HFFc6 (cell line): ENCODE measurements around the gene NOXA1. TPM values are rescaled to one million over a fixed set of nuclear protein-coding genes. Genes with fewer than 3 reads are reported as not detected.
"Not testable (repeated sequence)": the region's sequence is repeated elsewhere in the genome, so short reads cannot be mapped to it uniquely, and the experiment has no call there.

ENCODE experiments used
- DNase-seq: peaks from one replicate; pipeline ENCODE4 v3.0.0-alpha.2; 2018
- H3K27ac Mint-ChIP-seq: 2 replicates; pipeline ENCODE4 v1.8.0; 2020; ENCODE audit warnings: mild to moderate bottlenecking, mixed read lengths
- H3K27me3 Mint-ChIP-seq: 2 replicates; pipeline ENCODE4 v1.8.0; 2021; ENCODE audit warnings: mild to moderate bottlenecking, moderate library complexity, mixed read lengths; ENCODE audit not compliant: insufficient read depth
- H3K36me3 Mint-ChIP-seq: 2 replicates; pipeline ENCODE4 v1.8.0; 2021; ENCODE audit warnings: low read depth, mixed read lengths
- H3K4me1 Mint-ChIP-seq: 2 replicates; pipeline ENCODE4 v1.8.0; 2020; ENCODE audit warnings: low read depth, mixed read lengths
- H3K4me3 Mint-ChIP-seq: 2 replicates; pipeline ENCODE4 v1.8.0; 2020; ENCODE audit warnings: mild to moderate bottlenecking, moderate library complexity, mixed read lengths
- H3K9me3 Mint-ChIP-seq: 2 replicates; pipeline ENCODE4 v1.8.0; 2020; ENCODE audit warnings: mild to moderate bottlenecking, mixed read lengths
- CTCF ChIP-seq: fragments of 200-600 bp; sonication (generic); IDR thresholded peaks from 2 replicates; pipeline ENCODE4 v1.5.0; 2021; ENCODE audit warnings: antibody characterized with exemption, mild to moderate bottlenecking
- total RNA-seq, 6 experiments: library from RNA; stranded (reverse); fragmentation: NEBNext Ultra II Directional; extraction: Animal tissue kit (Norgen Biotek cat#: 25700); gene quantifications; 2 replicates in 1 of 6; 3 replicates in 5 of 6; pipeline ENCODE4 v1.2.3, GENCODE V29; 2021

Gene NOXA1
- total RNA-seq, 6 experiments from 2014 or later = 0.09 to 0.36 (median 0.20) TPM; not detected in 1

GRCh38 chr9:137407590-137408300 is 15.4 kb upstream of the NOXA1 start:
- H3K4me3 Mint-ChIP-seq = peak overlapping the region; percentile 43
- H3K36me3 Mint-ChIP-seq = peaks cover under 1% of the 10 kb centered on the region
- no peaks in the 10 kb centered on the region for H3K9me3 Mint-ChIP-seq
- peaks cover 19% of the 10 kb centered on the region for H3K4me1 Mint-ChIP-seq
- peaks cover 7% of the 10 kb centered on the region for H3K27me3 Mint-ChIP-seq
- TF ChIP-seq CTCF = no peak
- no peak for DNase-seq
- H3K27ac Mint-ChIP-seq = no peak overlapping the region

GRCh38 chr9:137408651-137409405 is 14.4 kb upstream of the NOXA1 start:
- H3K36me3 Mint-ChIP-seq = no peaks in the 10 kb centered on the region
- peaks cover 7% of the 10 kb centered on the region for H3K27me3 Mint-ChIP-seq

GRCh38 chr9:137409515-137409914 is 13.7 kb upstream of the NOXA1 start:
- Mint-ChIP-seq H3K9me3 (no peaks in the 10 kb centered on the region), H3K27ac (no peak overlapping the region)

More at GRCh38 chr9:137408651-137409405, 14.4 kb upstream of the NOXA1 start:
- DNase-seq = no peak
- peaks cover 29% of the 10 kb centered on the region for H3K4me1 Mint-ChIP-seq
- no peak overlapping the region for H3K4me3 Mint-ChIP-seq
- no peak overlapping the region for H3K27ac Mint-ChIP-seq
- no peaks in the 10 kb centered on the region for H3K9me3 Mint-ChIP-seq
- TF ChIP-seq CTCF = no peak

GRCh38 chr9:137410236-137410890 is 12.8 kb upstream of the NOXA1 start:
- not testable (repeated sequence) for DNase-seq, H3K4me3 Mint-ChIP-seq, H3K9me3 Mint-ChIP-seq, H3K36me3 Mint-ChIP-seq, H3K27me3 Mint-ChIP-seq, H3K27ac Mint-ChIP-seq
- peaks cover 32% of the 10 kb centered on the region for H3K4me1 Mint-ChIP-seq

More at GRCh38 chr9:137409515-137409914, 13.7 kb upstream of the NOXA1 start:
- no peak for DNase-seq
- H3K36me3 Mint-ChIP-seq = no peaks in the 10 kb centered on the region
- H3K4me1 Mint-ChIP-seq = peaks cover 34% of the 10 kb centered on the region
- H3K4me3 Mint-ChIP-seq = no peak overlapping the region
- TF ChIP-seq CTCF = no peak
- peaks cover 7% of the 10 kb centered on the region for H3K27me3 Mint-ChIP-seq

- TF ChIP-seq CTCF = no peak
- H3K4me3 Mint-ChIP-seq = no peak overlapping the region
- H3K27ac Mint-ChIP-seq = no peak overlapping the region
These were observed 12.3 kb upstream of the NOXA1 start for GRCh38 chr9:137410891-137411249.

GRCh38 chr9:137411260-137411644 is 11.9 kb upstream of the NOXA1 start:
- Mint-ChIP-seq H3K4me1 (peaks cover 26% of the 10 kb centered on the region; the same call in 1 of the 2 replicates), H3K27me3 (peaks cover 4% of the 10 kb centered on the region; the same call in 1 of the 2 replicates), H3K27ac (no peak overlapping the region), H3K4me3 (no peak overlapping the region), H3K9me3 (no peaks in the 10 kb centered on the region), H3K36me3 (no peaks in the 10 kb centered on the region)
- TF ChIP-seq CTCF = no peak
- DNase-seq = no peak

More at GRCh38 chr9:137410891-137411249, 12.3 kb upstream of the NOXA1 start:
- no peak for DNase-seq
- H3K36me3 Mint-ChIP-seq = no peaks in the 10 kb centered on the region
- no peaks in the 10 kb centered on the region for H3K9me3 Mint-ChIP-seq
- peaks cover 4% of the 10 kb centered on the region; the same call in 1 of the 2 replicates for H3K27me3 Mint-ChIP-seq
- peaks cover 27% of the 10 kb centered on the region for H3K4me1 Mint-ChIP-seq
